ENCODE results near the gene DSEL. TPM values are rescaled to one million over a fixed set of nuclear protein-coding genes. Genes with fewer than 3 reads are reported as not detected.

DSEL gene
- total RNA-seq, 8 experiments from 2014 or later: 3.2 to 25.0 (median 8.2) TPM

DNA sequence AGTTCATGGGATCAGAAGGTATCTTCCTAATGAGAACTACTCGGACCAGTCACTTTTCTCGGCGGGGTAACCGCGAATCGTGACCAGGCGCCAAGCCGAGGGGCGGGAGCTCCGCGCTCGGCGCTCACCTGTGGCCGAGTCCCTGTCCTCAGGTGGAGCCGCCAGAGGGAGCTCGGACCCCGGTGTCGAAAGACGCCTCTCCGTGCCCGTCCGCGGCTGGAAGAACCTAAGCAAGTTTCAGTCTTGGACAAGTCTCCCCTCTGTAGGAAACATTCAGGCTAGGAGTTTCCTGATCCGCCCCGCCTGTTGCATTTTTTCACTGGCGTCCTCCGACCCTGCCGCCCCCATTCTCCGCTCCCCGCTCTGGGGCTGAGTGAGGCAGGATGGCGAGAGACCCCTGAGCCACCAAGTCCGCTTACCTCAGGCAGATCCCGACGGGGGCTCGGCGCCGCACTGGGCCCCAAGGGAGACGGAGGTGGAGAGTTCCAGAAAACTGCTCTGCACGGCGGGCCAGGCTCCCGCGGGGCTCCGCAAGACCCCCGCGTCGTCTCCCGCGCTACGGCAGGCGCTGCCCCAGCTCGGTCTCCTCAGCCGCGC lies 480 bp downstream of the DSEL start:
- peak; percentile 45 to 59 (median 54) for ATAC-seq (replicated peaks in 6 of 8)
- peak overlapping the region; percentile 46 to 81 (median 55) for H3K4me3 ChIP-seq
- H3K27ac ChIP-seq: no peak overlapping the region
- WGBS, 10 experiments: 0 to 1% (median 0%) methylated on average over 1 to 20 of the region's 53 CpGs; no CpG with 5 or more reads in 4 of the 10 experiments
- H3K4me1 ChIP-seq (replicated peaks in 1 of 2): peaks cover 0 to 7% of the 10 kb centered on the region in 2 donors
- in situ Hi-C loops (cut with MboI; ENCODE audit: low pct_unique_long_range_greater_than_20kb in 2 of 9, low sequenced_read_pairs in 9 of 9, unreplicated experiment in 9 of 9): no loop called here

DNA sequence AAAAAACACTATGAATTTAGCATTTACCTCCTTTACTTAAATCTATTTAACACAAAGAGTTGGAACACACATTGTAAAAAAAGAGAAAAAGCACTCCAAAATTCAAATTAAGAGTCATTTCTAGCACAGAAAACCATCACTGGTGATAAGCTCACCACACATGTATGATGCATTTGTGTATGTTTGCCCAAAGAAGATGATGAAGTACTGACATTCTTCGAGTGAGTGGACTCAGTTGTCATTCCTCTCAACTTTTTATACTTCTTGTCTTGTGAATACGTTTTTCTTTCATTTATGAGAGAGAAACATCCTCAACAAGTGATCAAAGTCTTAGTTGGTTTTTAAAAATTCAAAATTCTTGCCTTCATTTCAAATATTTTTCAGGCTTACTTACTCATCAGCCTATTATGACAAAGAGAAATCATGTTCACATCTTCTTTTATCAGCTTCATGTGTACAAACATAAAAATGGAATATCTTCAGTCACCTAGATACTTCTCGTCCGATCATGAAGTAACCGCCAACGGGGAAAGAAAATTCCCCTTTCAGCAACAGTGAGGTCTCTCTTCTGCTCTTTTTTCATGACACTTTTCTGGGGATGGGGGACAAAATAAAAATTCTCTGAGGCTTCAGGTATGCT lies 1.5 kb downstream of the DSEL start:
- in situ Hi-C loops (cut with MboI; ENCODE audit: low pct_unique_long_range_greater_than_20kb in 2 of 9, low sequenced_read_pairs in 9 of 9, unreplicated experiment in 9 of 9): no loop called here
- Histone ChIP-seq H3K4me1 (replicated peaks in 1 of 2) (peaks cover 0 to 7% of the 10 kb centered on the region in 2 donors), H3K27ac (no peak overlapping the region), H3K4me3 (peak overlapping the region; percentile 46 to 81 (median 55))
- no peak for ATAC-seq (replicated peaks in 6 of 8)
- WGBS, 10 experiments: 6 to 70% (median 48%) methylated on average over 3 to 6 of the region's 6 CpGs

DNA sequence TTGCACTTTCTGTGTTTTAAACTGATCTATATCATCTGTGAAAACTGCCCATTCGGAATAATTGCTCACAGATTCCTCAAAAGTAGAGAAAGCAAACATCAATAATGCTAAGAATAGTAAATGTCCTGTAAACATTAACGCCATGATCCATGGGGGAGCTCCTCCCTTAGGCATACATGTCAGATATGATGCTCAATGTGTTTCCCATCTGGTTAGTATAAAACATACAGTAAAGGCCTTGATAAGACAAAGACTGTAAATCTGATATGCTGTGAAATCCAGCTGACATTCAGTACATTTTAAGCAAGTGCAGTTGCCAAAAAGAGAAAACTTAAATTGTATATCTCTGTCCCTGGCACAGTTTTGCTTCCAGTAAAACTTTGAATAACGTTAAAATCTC lies 2.1 kb downstream of the DSEL start:
- in situ Hi-C loops (cut with MboI; ENCODE audit: low pct_unique_long_range_greater_than_20kb in 2 of 9, low sequenced_read_pairs in 9 of 9, unreplicated experiment in 9 of 9): no loop called here
- Histone ChIP-seq H3K4me3 (peak overlapping the region in 2 of 5 donors; percentile 52 to 81), H3K4me1 (replicated peaks in 1 of 2) (peaks cover 0 to 7% of the 10 kb centered on the region in 2 donors), H3K27ac (no peak overlapping the region)
- WGBS, 10 experiments: 13 to 100% (median 68%) methylated on average over 1 to 3 of the region's 3 CpGs
- ATAC-seq (replicated peaks in 6 of 8): no peak

DNA sequence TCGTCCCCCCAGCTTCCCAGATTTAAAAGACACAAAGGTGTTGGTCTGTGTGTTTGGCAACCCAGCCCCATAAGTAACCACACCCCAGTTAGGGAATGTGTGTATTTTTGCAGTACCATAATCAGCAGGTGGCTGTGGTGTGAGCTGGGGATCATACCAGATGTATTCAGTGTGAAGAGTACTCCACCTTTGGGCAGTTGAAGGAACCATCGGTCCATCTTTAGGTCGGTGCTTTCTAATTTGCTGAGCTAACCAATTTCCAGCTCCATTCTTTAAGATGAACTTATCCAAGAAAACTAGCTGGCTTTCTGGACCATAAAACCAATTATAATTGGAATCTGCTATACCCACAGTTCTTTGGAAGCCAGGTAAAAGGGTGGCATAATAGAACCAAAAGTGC lies 3.2 kb downstream of the DSEL start:
- Histone ChIP-seq H3K27ac (no peak overlapping the region), H3K4me3 (no peak overlapping the region), H3K4me1 (replicated peaks in 1 of 2) (peaks cover 0 to 7% of the 10 kb centered on the region in 2 donors)
- WGBS, 10 experiments: 20 to 100% (median 86%) methylated on average over 1 to 3 of the region's 3 CpGs; no CpG with 5 or more reads in 3 of the 10 experiments
- ATAC-seq (replicated peaks in 6 of 8): no peak
- in situ Hi-C loops (cut with MboI; ENCODE audit: low pct_unique_long_range_greater_than_20kb in 2 of 9, low sequenced_read_pairs in 9 of 9, unreplicated experiment in 9 of 9): no loop called here

DNA sequence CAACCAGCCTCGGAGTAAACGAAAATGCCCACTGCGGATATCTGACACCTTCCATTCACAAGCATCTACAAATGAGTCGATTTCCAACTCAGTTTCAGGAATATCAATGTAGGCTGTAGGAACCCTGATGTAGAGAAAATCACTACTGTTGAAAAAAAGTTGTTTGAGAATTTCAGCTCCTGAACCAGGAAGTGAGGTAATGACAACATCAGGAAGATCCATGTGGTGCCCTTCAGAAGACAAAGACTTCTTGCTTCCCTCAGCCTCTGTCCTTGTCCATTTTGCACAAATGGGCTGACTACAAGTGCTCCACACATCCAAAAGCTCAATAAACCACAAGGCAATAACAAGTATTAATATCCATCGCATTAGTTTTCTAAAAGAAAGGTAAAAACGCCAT lies 4.7 kb downstream of the DSEL start:
- no peak for ATAC-seq (replicated peaks in 6 of 8)
- Histone ChIP-seq H3K4me1 (replicated peaks in 1 of 2) (peaks cover 0 to 3% of the 10 kb centered on the region in 2 donors), H3K4me3 (no peak overlapping the region), H3K27ac (no peak overlapping the region)
- in situ Hi-C loops (cut with MboI; ENCODE audit: low pct_unique_long_range_greater_than_20kb in 2 of 9, low sequenced_read_pairs in 9 of 9, unreplicated experiment in 9 of 9): no loop called here
- 74 to 100% (median 93%) methylated on average over 2 to 6 of the region's 6 CpGs; no CpG with 5 or more reads in 1 of the 10 experiments for WGBS, 10 experiments

DNA sequence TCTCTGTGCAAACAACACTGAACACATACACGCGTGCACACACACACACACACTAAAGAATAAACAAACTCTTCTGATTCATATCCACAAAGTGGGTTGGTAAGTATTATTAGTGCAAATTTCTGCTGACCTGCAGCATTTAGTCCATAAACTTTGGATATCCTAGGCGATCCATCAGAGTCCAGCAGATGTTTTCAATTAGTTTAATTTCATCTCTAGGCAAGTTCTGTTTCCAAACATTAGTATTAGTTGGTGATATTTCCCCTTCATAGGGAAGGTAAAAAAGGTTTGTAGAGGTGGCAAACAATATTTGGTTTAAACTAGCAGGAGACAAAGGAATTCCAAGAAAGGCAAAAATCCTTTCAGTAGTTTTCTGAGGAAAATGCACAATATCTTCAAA lies 5.7 kb downstream of the DSEL start:
- in situ Hi-C loops (cut with MboI; ENCODE audit: low pct_unique_long_range_greater_than_20kb in 2 of 9, low sequenced_read_pairs in 9 of 9, unreplicated experiment in 9 of 9): no loop called here
- Histone ChIP-seq H3K4me1 (replicated peaks in 1 of 2) (peaks cover 0 to 3% of the 10 kb centered on the region in 2 donors), H3K27ac (no peak overlapping the region), H3K4me3 (no peak overlapping the region)
- ATAC-seq (replicated peaks in 6 of 8): no peak
- WGBS, 10 experiments: 32 to 100% (median 91%) methylated on average over 1 to 3 of the region's 3 CpGs; no CpG with 5 or more reads in 4 of the 10 experiments

DNA sequence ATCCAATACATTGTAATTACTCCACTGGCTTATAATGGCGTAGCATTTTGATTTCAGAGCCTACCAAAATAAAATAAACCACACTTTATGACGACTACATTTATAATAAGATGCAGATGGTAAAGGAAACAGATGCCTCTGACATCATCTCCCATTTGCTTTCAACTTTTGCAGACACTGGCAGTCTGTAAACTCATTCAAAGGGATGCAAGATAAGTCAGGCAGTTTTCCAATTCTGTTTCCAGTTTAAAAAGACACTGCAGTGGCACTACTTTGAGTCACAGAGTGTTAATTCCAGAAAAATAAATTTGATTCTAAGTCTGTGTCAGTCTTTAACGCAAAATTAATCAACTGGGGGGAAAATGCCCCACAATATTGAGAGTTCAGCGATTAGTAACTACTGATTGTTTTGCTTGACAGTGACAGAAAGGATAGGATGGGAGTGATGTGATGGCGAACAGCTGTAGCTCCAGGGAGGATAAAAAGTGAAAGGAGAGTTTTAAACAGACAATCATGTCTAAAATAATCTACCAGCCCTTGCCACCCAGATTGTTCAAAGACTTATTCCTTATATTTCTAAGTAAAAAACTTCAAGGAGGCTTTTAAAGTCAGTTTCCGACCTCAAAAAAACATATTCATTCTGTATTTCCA lies 6.7 kb downstream of the DSEL start:
- 22 to 92% (median 51%) methylated on average over 2 to 6 of the region's 6 CpGs; no CpG with 5 or more reads in 1 of the 10 experiments for WGBS, 10 experiments
- Histone ChIP-seq H3K4me1 (replicated peaks in 1 of 2) (peaks cover 0 to 1% of the 10 kb centered on the region in 2 donors), H3K27ac (no peak overlapping the region), H3K4me3 (no peak overlapping the region)
- peak in 3 of 8 experiments; percentile 18 to 48 (median 31) for ATAC-seq (replicated peaks in 6 of 8)
- in situ Hi-C loops (cut with MboI; ENCODE audit: low pct_unique_long_range_greater_than_20kb in 2 of 9, low sequenced_read_pairs in 9 of 9, unreplicated experiment in 9 of 9): no loop called here

DNA sequence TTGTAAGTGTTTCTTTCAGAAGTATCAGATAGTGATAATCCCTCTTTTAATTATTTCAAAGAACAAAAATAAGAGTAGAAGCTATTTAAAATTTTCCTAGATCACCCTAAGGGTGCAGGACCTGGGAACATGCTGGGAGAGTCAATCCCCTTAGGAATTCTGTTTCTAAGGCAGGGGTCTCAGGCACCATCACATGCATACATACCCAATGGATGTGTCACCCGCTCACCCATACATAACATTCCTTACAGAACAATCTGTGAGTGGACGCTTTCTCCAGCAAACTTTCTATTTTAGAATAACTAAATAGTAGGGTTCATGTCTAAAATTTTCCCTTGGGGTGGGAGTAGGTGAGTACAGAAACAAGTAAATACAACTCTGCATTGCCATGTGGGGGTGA lies 8.4 kb downstream of the DSEL start:
- WGBS, 10 experiments: 80 to 100% (median 86%) methylated on average over 1 to 2 of the region's 2 CpGs; no CpG with 5 or more reads in 3 of the 10 experiments
- Histone ChIP-seq H3K4me3 (no peak overlapping the region), H3K27ac (no peak overlapping the region), H3K4me1 (replicated peaks in 1 of 2) (no peaks in the 10 kb centered on the region)
- no peak for ATAC-seq (replicated peaks in 6 of 8)
- in situ Hi-C loops (cut with MboI; ENCODE audit: low pct_unique_long_range_greater_than_20kb in 2 of 9, low sequenced_read_pairs in 9 of 9, unreplicated experiment in 9 of 9): no loop called here

DNA sequence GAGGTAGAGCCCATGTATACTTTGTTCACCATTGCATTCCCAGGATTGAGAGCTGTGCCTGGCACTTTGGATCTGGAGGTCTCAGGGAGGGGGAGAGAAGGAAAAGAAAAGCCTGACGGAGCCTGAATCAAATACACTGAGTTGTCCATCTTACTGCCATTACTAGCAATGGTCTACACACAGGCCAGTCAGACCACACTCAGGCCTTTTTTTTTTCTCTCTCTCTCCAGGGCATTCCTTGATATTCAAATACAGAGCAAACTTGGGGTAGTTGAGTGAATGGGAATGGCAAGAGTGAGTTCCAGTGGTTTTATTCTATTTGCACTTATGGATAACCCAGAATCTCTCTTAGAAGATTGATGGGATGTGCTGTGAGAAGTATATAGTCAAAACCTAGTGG lies 11.8 kb downstream of the DSEL start:
- Histone ChIP-seq H3K4me1 (replicated peaks in 1 of 2) (no peaks in the 10 kb centered on the region), H3K27ac (no peak overlapping the region), H3K4me3 (no peak overlapping the region)
- WGBS, 10 experiments: 60 to 100% (median 94%) methylated on average over 1 of the region's 1 CpG; no CpG with 5 or more reads in 4 of the 10 experiments
- in situ Hi-C loops (cut with MboI; ENCODE audit: low pct_unique_long_range_greater_than_20kb in 2 of 9, low sequenced_read_pairs in 9 of 9, unreplicated experiment in 9 of 9): no loop called here
- no peak for ATAC-seq (replicated peaks in 6 of 8)

DNA sequence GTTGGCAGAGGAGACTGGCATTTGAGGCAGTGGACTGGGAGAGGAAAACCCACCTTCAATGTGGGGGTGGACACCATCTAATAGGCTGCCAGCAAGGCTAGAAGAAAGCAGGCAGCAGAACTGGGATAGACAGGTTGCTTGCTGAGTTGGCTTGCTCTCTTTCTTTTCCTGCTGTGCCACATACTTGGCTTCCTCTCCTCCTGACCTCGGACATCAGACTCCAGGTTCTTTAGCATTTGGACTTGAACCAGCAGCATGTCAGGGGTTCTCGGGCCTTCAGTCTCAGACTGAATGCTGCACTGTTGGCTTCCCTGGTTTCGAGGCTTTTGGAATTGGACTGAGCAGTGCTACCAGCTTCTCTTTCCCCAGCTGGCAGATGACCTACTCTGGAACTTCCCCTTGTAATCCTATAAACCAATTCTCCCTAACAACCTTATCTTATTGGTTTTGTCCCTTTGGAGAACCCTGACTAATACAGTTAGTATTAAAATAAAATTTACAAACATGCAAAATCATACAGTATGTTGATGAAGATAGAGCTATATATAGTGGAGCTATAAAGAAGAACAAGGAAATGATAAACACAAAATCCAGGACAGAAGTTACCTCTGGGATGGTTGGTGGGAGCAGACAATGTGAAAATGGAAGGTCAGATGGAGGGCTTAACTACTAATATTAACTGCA lies 15.9 kb downstream of the DSEL start:
- peak in 3 of 8 experiments; percentile 54 to 85 (median 63) for ATAC-seq (replicated peaks in 6 of 8)
- 59 to 100% (median 72%) methylated on average over 1 to 3 of the region's 3 CpGs; no CpG with 5 or more reads in 2 of the 10 experiments for WGBS, 10 experiments

DNA sequence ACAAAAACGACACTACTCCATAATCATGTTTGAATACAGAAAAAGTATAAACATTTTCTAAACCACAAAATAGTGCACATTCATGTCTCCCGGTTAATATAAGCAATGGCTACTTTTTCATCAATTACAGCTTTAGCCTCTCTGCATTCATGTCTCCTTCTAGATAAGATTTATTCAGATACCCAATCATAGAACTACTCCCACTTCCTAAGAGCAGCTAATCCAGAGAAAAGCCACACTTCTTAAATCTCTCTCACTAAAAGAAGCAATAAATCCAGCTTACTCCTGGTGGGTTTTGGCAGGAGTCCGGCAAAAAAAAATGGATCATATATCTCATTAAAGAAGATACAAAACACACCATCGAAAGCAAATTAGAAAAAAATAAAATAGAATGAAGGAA lies 20.1 kb downstream of the DSEL start:
- in situ Hi-C loops (cut with MboI; ENCODE audit: low pct_unique_long_range_greater_than_20kb in 2 of 9, low sequenced_read_pairs in 9 of 9, unreplicated experiment in 9 of 9): no loop called here
- no peak for ATAC-seq (replicated peaks in 6 of 8)
- Histone ChIP-seq H3K4me1 (replicated peaks in 1 of 2) (no peaks in the 10 kb centered on the region), H3K27ac (no peak overlapping the region), H3K4me3 (no peak overlapping the region)
- 49 to 100% (median 76%) methylated on average over 1 to 4 of the region's 4 CpGs for WGBS, 10 experiments

More for the DNA sequence above, 15.9 kb downstream of the DSEL start:
- H3K27ac ChIP-seq: no peak overlapping the region
- in situ Hi-C loops (cut with MboI; ENCODE audit: low pct_unique_long_range_greater_than_20kb in 2 of 9, low sequenced_read_pairs in 9 of 9, unreplicated experiment in 9 of 9): no loop called here
- no peak overlapping the region for H3K4me3 ChIP-seq
- no peaks in the 10 kb centered on the region for H3K4me1 ChIP-seq (replicated peaks in 1 of 2)

DNA sequence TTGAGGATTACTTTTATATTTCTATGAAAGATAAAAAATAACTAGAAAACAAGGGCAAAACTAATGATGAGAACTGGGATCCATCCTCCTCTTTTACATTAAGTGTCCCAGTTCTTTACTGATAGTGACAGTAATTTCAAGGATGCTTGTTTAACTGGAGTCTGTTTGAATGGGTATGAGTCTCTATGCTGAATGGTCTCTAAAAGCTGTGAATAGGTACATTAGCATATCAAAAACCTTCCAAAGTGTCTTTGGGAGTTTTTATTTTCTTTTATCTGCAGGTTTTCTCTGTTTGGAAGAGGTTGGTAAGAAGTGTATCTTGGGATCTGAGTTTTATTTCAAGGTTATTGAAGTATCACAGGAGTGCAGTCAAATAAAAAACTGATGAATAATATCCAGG lies 30.0 kb downstream of the DSEL start:
- no peak for ATAC-seq (replicated peaks in 6 of 8)
- H3K27ac ChIP-seq: no peak overlapping the region
- peaks cover 2 to 5% of the 10 kb centered on the region in 2 donors for H3K4me1 ChIP-seq (replicated peaks in 1 of 2)
- no peak overlapping the region for H3K4me3 ChIP-seq
- in situ Hi-C loops (cut with MboI; ENCODE audit: low pct_unique_long_range_greater_than_20kb in 2 of 9, low sequenced_read_pairs in 9 of 9, unreplicated experiment in 9 of 9): no loop called here

DNA sequence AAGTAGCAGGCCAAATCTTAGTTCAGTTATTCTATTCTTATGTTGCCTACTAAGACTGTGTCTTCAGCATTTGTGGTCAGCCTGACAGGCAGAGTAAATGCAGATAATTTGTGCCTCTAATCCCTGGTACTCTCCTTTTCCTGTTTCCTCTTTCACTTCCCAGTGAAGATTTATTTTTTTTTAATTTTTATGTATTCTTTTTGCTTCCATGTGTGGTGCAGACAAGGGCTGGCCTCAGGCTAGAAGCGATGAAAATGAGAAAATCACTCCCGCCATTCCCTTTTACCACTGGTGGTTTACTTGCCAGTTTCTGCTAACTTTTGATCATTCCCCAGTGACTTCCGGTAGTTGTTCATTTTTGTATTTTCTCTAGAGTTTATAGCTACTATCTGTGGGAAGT lies 30.9 kb downstream of the DSEL start:
- Histone ChIP-seq H3K27ac (no peak overlapping the region), H3K4me3 (no peak overlapping the region), H3K4me1 (replicated peaks in 1 of 2) (peaks cover 2 to 5% of the 10 kb centered on the region in 2 donors)
- ATAC-seq (replicated peaks in 6 of 8): no peak
- WGBS, 10 experiments: 48 to 100% (median 93%) methylated on average over 1 to 3 of the region's 3 CpGs; no CpG with 5 or more reads in 1 of the 10 experiments
- in situ Hi-C loops (cut with MboI; ENCODE audit: low pct_unique_long_range_greater_than_20kb in 2 of 9, low sequenced_read_pairs in 9 of 9, unreplicated experiment in 9 of 9): no loop called here
